ENCODE measurements around the gene EPHA3. TPM values are rescaled to one million over a fixed set of nuclear protein-coding genes. Genes with fewer than 3 reads are reported as not detected.

EPHA3 gene
- total RNA-seq, 4 donors from 2014 or later = 5.6 to 63.0 (median 16.6) TPM

DNA sequence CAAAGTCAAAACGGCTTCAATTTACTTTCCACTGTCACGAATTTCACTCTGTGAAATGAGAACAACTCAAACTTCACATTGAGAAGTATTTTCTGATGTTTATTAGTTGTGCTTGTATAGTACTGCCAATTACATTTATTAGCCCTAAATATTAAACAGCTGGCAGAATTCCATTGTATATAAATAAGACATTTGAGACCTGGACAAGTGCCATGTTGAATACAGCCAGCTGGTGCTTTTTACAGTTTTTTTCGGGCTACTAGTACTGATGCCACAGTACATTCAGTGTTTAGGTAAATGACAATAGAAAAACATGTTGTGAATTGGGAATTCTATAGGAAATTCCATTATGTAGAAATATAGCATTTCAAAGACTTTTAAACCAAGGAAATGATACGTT is 79.0 kb downstream of the EPHA3 start:
- Histone ChIP-seq H3K27me3 (no peaks in the 10 kb centered on the region), H3K27ac (no peak overlapping the region), H3K36me3 (no peaks in the 10 kb centered on the region), H3K4me3 (no peak overlapping the region), H3K9me3 (no peaks in the 10 kb centered on the region), H3K4me1 (no peaks in the 10 kb centered on the region)
- TF ChIP-seq POLR2A (IDR thresholded peaks at IDR 0.05) (no peak), CTCF (IDR thresholded peaks at IDR 0.05) (no peak)
- intact Hi-C loops (cut with DNase I; ENCODE audit: low total_unique reads) = no loop called here
- DNase-seq = no peak

DNA sequence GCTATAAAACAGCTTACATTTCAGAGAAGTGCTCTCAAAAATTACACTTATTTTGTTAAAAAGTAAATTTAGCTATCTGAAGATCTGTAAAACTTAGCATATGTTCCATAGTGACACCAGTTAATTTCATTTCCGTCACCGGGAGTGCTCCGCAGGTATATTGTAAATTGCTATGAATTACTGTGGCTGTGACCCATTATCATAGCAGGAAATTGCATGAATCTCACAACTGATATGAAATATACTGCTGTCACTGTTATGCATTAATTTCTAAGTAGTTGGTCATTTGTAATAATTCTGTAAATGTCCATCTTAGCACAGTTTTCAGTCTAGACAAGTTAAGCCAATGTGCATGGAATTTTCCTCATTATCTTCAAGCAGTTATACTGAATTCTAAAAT is 91.2 kb downstream of the EPHA3 start:
- Histone ChIP-seq H3K27me3 (no peaks in the 10 kb centered on the region), H3K36me3 (no peaks in the 10 kb centered on the region), H3K4me3 (no peak overlapping the region), H3K4me1 (no peaks in the 10 kb centered on the region), H3K9me3 (no peaks in the 10 kb centered on the region), H3K27ac (no peak overlapping the region)
- intact Hi-C loops (cut with DNase I; ENCODE audit: low total_unique reads) = no loop called here
- DNase-seq = no peak
- TF ChIP-seq CTCF (IDR thresholded peaks at IDR 0.05) (no peak), POLR2A (IDR thresholded peaks at IDR 0.05) (no peak)

DNA sequence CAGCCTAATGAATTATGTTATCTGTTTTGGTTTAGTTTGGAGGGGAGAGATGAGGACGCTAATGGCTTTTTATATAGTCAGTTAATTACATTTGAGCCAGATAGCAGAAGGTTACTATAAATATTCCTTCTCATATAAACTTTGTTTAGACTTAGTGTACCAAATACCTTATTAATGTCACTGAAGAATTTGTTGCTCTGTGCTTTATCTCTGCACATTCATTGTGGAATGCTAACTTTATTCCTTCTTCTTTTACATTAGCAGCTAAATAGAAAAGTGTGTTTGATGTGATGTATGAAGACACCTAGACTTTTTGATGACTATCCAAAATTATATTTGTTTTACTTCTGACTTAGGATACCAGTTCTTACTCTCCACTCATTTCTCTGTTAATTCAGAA is 105.2 kb downstream of the EPHA3 start:
- TF ChIP-seq CTCF (IDR thresholded peaks at IDR 0.05) = no peak
- no peak for TF ChIP-seq POLR2A (IDR thresholded peaks at IDR 0.05)
- no peak overlapping the region for H3K4me3 ChIP-seq
- no peak for DNase-seq
- H3K4me1 ChIP-seq = no peaks in the 10 kb centered on the region
- intact Hi-C loops (cut with DNase I; ENCODE audit: low total_unique reads) = no loop called here
- H3K9me3 ChIP-seq = no peaks in the 10 kb centered on the region
- no peak overlapping the region for H3K27ac ChIP-seq
- H3K27me3 ChIP-seq = no peaks in the 10 kb centered on the region
- no peaks in the 10 kb centered on the region for H3K36me3 ChIP-seq

GRCh38 chr3:89216016-89216739 is 108.8 kb downstream of the EPHA3 start:
- no peak for DNase-seq
- intact Hi-C loops (cut with DNase I; ENCODE audit: low total_unique reads) = no loop called here
- TF ChIP-seq CTCF (IDR thresholded peaks at IDR 0.05) (no peak), POLR2A (IDR thresholded peaks at IDR 0.05) (no peak)
- Histone ChIP-seq H3K36me3 (no peaks in the 10 kb centered on the region), H3K27ac (no peak overlapping the region), H3K27me3 (no peaks in the 10 kb centered on the region), H3K9me3 (no peaks in the 10 kb centered on the region), H3K4me1 (no peaks in the 10 kb centered on the region), H3K4me3 (no peak overlapping the region)

DNA sequence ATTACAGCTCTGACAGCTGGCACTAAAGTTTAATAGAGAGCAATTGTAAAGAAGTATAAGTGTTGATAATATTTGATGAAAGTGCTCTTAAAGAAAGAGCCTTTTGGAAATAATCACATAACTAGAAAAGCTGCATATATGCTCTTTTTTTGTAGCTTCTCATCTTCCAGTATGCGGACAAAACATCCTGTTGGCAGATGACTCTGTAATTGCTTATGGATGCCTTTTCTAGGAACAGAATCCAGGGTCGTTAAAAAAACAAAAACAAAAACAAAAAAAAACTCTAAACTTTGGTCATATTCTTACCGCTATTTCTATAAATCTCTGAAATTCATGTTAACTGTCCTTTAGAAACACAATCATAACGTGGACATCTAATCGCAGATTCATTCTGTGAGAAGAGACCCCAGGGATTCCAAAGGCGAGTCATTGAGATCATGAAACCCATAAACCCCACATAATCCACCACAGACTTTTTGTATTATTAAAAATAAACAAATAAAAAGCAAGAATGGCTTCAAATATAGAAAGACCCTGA is 109.8 kb downstream of the EPHA3 start:
- DNase-seq = no peak
- Histone ChIP-seq H3K36me3 (no peaks in the 10 kb centered on the region), H3K9me3 (no peaks in the 10 kb centered on the region), H3K4me3 (no peak overlapping the region), H3K27me3 (no peaks in the 10 kb centered on the region), H3K4me1 (no peaks in the 10 kb centered on the region), H3K27ac (no peak overlapping the region)
- no peak for TF ChIP-seq CTCF (IDR thresholded peaks at IDR 0.05)
- TF ChIP-seq POLR2A (IDR thresholded peaks at IDR 0.05) = no peak
- intact Hi-C loops (cut with DNase I; ENCODE audit: low total_unique reads) = no loop called here
